ENCODE data around the gene METTL9.
"Not testable (repeated sequence)": the region's sequence is repeated elsewhere in the genome, so short reads cannot be mapped to it uniquely, and the experiment has no call there.

Gene METTL9

GRCh38 chr16:21610006-21610544 is 10.7 kb downstream of the METTL9 start:
- DNase-seq (ENCODE audit: low read depth, low spot score) = no peak

GRCh38 chr16:21610766-21611165 is 11.4 kb downstream of the METTL9 start:
- DNase-seq (ENCODE audit: low read depth, low spot score) = no peak

- no peak for DNase-seq (ENCODE audit: low read depth, low spot score)
These were observed 11.8 kb downstream of the METTL9 start for GRCh38 chr16:21611198-21611555.

GRCh38 chr16:21611556-21612384 is 12.4 kb downstream of the METTL9 start:
- no peak for DNase-seq (ENCODE audit: low read depth, low spot score)

GRCh38 chr16:21613361-21613760 is 14.0 kb downstream of the METTL9 start:
- DNase-seq (ENCODE audit: low read depth, low spot score) = no peak

- DNase-seq (ENCODE audit: low read depth, low spot score) = no peak
These were observed 14.4 kb downstream of the METTL9 start for GRCh38 chr16:21613781-21614180.

GRCh38 chr16:21614896-21615295 is 15.5 kb downstream of the METTL9 start:
- no peak for DNase-seq (ENCODE audit: low read depth, low spot score)

GRCh38 chr16:21617607-21618006 is 18.2 kb downstream of the METTL9 start:
- DNase-seq (ENCODE audit: low read depth, low spot score) = no peak

GRCh38 chr16:21618281-21618680 is 18.9 kb downstream of the METTL9 start:
- DNase-seq (ENCODE audit: low read depth, low spot score) = no peak

- no peak for DNase-seq (ENCODE audit: low read depth, low spot score)
These were observed 20.5 kb downstream of the METTL9 start for GRCh38 chr16:21619765-21620425.

GRCh38 chr16:21620592-21620991 is 21.2 kb downstream of the METTL9 start:
- DNase-seq (ENCODE audit: low read depth, low spot score) = no peak

- no peak for DNase-seq (ENCODE audit: low read depth, low spot score)
These were observed 23.2 kb downstream of the METTL9 start for GRCh38 chr16:21622545-21622944.

- no peak for DNase-seq (ENCODE audit: low read depth, low spot score)
These were observed 25.6 kb downstream of the METTL9 start for GRCh38 chr16:21625026-21625425.

- DNase-seq (ENCODE audit: low read depth, low spot score) = no peak
These were observed 27.4 kb downstream of the METTL9 start for GRCh38 chr16:21626659-21627277.

GRCh38 chr16:21628121-21628726 is 28.8 kb downstream of the METTL9 start:
- no peak for DNase-seq (ENCODE audit: low read depth, low spot score)

GRCh38 chr16:21628772-21629171 is 29.4 kb downstream of the METTL9 start:
- no peak for DNase-seq (ENCODE audit: low read depth, low spot score)

- not testable (repeated sequence) for DNase-seq (ENCODE audit: low read depth, low spot score)
These were observed 30.5 kb downstream of the METTL9 start for GRCh38 chr16:21629616-21630539.

- DNase-seq (ENCODE audit: low read depth, low spot score) = not testable (repeated sequence)
These were observed 31.5 kb downstream of the METTL9 start for GRCh38 chr16:21630866-21631265.

- DNase-seq (ENCODE audit: low read depth, low spot score) = not testable (repeated sequence)
These were observed 32.0 kb downstream of the METTL9 start for GRCh38 chr16:21631376-21631775.

GRCh38 chr16:21631951-21632575 is 32.7 kb downstream of the METTL9 start:
- not testable (repeated sequence) for DNase-seq (ENCODE audit: low read depth, low spot score)

Data from activated CD4-positive, CD25-positive, alpha-beta regulatory T cell treated with anti-CD3 and anti-CD28 coated beads, Interleukin-2, amount 50 U/mL, for 16 hours (primary cell).